ENCODE results near the gene CACNB2. TPM values are rescaled to one million over a fixed set of nuclear protein-coding genes. Genes with fewer than 3 reads are reported as not detected.

The CACNB2 gene
- polyA plus RNA-seq, 1 of the 3 experiments (the other 2 are of a cell fraction), result 0.74 TPM

- no peak overlapping the region for H3K9ac ChIP-seq
- no peak for DNase-seq
- H2AFZ ChIP-seq (ENCODE audit: low read depth), result no peak overlapping the region
- ChIA-PET POLR2A (no interaction called here), CTCF (no interaction called here)
- no peaks in the 10 kb centered on the region for H4K20me1 ChIP-seq (ENCODE audit: insufficient read depth)
- no peaks in the 10 kb centered on the region for H3K9me2 ChIP-seq
- H3K36me3 ChIP-seq (replicated peaks in 1 of 2; ENCODE audit: control insufficient read depth in 1 of 2, insufficient read depth in 2 of 2, low read length in 1 of 2), result peaks cover 7 to 30% of the 10 kb centered on the region in 2 experiments
- H3F3A ChIP-seq (replicated peaks; ENCODE audit: insufficient read depth), result peaks cover 4% of the 10 kb centered on the region
- H3K79me2 ChIP-seq (ENCODE audit: insufficient read depth), result no peaks in the 10 kb centered on the region
- H3K4me2 ChIP-seq, result no peak overlapping the region
- no peak overlapping the region for H3K4me3 ChIP-seq (ENCODE audit: low read depth in 2 of 2, low read length in 1 of 2)
- no peaks in the 10 kb centered on the region; a peak in 1 of 4 replicates for H3K4me1 ChIP-seq (ENCODE audit: control insufficient read depth in 1 of 2, insufficient read depth in 2 of 2, low read depth in 1 of 2, low read length in 1 of 2)
- H3K9me3 ChIP-seq, result no peaks in the 10 kb centered on the region
- WGBS (ENCODE audit: low lambda C conversion rate), result 93% methylated on average over 22 of the region's 22 CpGs
- H3K27ac ChIP-seq (ENCODE audit: low read depth in 2 of 2, low read length in 1 of 2), result no peak overlapping the region
- H3K27me3 ChIP-seq (ENCODE audit: insufficient read depth), result no peaks in the 10 kb centered on the region
- TF ChIP-seq ELF1 (IDR thresholded peaks at IDR 0.05) (no peak), TEAD4 (IDR thresholded peaks at IDR 0.05; ENCODE audit: borderline replicate concordance, insufficient read depth) (no peak), EZH2phosphoT487 (IDR thresholded peaks at IDR 0.05; ENCODE audit: borderline replicate concordance, low read depth) (no peak), REST (IDR thresholded peaks at IDR 0.05; ENCODE audit: low read depth, low read length) (no peak), FOSL2 (IDR thresholded peaks at IDR 0.05; ENCODE audit: borderline replicate concordance, low read depth) (no peak), FOXJ3 (CRISPR knock-in tag; IDR thresholded peaks at IDR 0.05) (no peak), YY1 (IDR thresholded peaks at IDR 0.05; ENCODE audit: low read depth) (no peak), ZBTB33 (IDR thresholded peaks at IDR 0.05; ENCODE audit: borderline replicate concordance, low read depth) (no peak), USF2 (IDR thresholded peaks at IDR 0.05; ENCODE audit: borderline replicate concordance, low read depth, low read length) (no peak), SIN3A (IDR thresholded peaks at IDR 0.05; ENCODE audit: borderline replicate concordance, low read depth, low read length) (no peak), RXRA (IDR thresholded peaks at IDR 0.05; ENCODE audit: borderline replicate concordance, low read depth) (no peak), TCF12 (IDR thresholded peaks at IDR 0.05) (no peak), USF1 (IDR thresholded peaks at IDR 0.05; ENCODE audit: borderline replicate concordance, low read depth) (no peak), NRF1 (IDR thresholded peaks at IDR 0.05; ENCODE audit: low read depth, low read length) (no peak), JUND (IDR thresholded peaks at IDR 0.05) (no peak), MAX (IDR thresholded peaks at IDR 0.05; ENCODE audit: low read depth) (no peak), RAD21 (IDR thresholded peaks at IDR 0.05; ENCODE audit: low read length) (no peak)
Observed at GRCh38 chr10:18539335-18539734, 399.1 kb downstream of the CACNB2 start.
